ENCODE data around the gene UFC1.

GRCh38 chr1:161171191-161171590 is 17.4 kb downstream of the UFC1 start:
- TF ChIP-seq, protein P1, sequence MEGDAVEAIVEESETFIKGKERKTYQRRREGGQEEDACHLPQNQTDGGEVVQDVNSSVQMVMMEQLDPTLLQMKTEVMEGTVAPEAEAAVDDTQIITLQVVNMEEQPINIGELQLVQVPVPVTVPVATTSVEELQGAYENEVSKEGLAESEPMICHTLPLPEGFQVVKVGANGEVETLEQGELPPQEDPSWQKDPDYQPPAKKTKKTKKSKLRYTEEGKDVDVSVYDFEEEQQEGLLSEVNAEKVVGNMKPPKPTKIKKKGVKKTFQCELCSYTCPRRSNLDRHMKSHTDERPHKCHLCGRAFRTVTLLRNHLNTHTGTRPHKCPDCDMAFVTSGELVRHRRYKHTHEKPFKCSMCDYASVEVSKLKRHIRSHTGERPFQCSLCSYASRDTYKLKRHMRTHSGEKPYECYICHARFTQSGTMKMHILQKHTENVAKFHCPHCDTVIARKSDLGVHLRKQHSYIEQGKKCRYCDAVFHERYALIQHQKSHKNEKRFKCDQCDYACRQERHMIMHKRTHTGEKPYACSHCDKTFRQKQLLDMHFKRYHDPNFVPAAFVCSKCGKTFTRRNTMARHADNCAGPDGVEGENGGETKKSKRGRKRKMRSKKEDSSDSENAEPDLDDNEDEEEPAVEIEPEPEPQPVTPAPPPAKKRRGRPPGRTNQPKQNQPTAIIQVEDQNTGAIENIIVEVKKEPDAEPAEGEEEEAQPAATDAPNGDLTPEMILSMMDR (IDR thresholded peaks at IDR 0.05; ENCODE audit: low read depth, low read length, poor library complexity, severe bottlenecking), result no peak
- TF ChIP-seq EZH2phosphoT487 (IDR thresholded peaks at IDR 0.05; ENCODE audit: borderline replicate concordance, low read length), result no peak

Data from DOHH2 (cell line).